GM21360 (cell line): ENCODE results near the gene MIAT.

Source experiments
- ATAC-seq: cut with Tn5 transposase; IDR thresholded peaks from one replicate; pipeline ENCODE4 v1.9.1; 2021; ENCODE audit warnings: mild to moderate bottlenecking, moderate library complexity; ENCODE audit not compliant: unreplicated experiment

The MIAT gene

GRCh38 chr22:26724414-26724813 lies 67.0 kb downstream of the MIAT start:
- no peak for ATAC-seq

- no peak for ATAC-seq
These were observed 67.8 kb downstream of the MIAT start for GRCh38 chr22:26725012-26725676.
